GM12872 (cell line): ENCODE results near the gene ADAMTSL1.

ENCODE experiments used
- TF ChIP-seq, protein P1 (sequence below): IDR thresholded peaks from 3 replicates; pipeline ENCODE4 v1.5.1; 2011; ENCODE audit warnings: low read depth, mild to moderate bottlenecking, low read length, moderate library complexity; ENCODE audit not compliant: insufficient read depth

ADAMTSL1 gene

DNA sequence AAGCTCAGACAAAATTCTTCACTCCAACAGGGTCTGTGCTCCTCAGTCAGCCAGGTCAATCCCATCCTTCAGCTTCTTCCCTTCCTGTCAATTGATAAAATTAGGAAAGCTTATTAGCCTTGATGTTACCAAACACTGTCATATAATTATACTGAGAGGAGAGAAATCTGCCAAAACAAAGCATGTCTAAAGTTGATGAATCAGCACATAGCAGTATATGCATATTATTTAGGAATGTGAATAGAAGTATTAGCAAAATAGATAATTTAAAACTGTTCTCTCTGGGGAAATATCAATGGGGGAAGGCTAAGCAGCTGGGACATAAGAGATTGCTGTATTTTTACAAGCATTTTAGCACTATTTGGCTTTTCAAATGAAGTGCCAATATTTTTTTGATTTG is 451.9 kb downstream of the ADAMTSL1 start:
- TF ChIP-seq, protein P1, sequence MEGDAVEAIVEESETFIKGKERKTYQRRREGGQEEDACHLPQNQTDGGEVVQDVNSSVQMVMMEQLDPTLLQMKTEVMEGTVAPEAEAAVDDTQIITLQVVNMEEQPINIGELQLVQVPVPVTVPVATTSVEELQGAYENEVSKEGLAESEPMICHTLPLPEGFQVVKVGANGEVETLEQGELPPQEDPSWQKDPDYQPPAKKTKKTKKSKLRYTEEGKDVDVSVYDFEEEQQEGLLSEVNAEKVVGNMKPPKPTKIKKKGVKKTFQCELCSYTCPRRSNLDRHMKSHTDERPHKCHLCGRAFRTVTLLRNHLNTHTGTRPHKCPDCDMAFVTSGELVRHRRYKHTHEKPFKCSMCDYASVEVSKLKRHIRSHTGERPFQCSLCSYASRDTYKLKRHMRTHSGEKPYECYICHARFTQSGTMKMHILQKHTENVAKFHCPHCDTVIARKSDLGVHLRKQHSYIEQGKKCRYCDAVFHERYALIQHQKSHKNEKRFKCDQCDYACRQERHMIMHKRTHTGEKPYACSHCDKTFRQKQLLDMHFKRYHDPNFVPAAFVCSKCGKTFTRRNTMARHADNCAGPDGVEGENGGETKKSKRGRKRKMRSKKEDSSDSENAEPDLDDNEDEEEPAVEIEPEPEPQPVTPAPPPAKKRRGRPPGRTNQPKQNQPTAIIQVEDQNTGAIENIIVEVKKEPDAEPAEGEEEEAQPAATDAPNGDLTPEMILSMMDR = no peak

- TF ChIP-seq, protein P1 = no peak
Observed at GRCh38 chr9:18926513-18926912, 452.6 kb downstream of the ADAMTSL1 start.

GRCh38 chr9:18928711-18929110 is 454.8 kb downstream of the ADAMTSL1 start:
- TF ChIP-seq, protein P1 = no peak

GRCh38 chr9:18935541-18935940 is 461.6 kb downstream of the ADAMTSL1 start:
- TF ChIP-seq, protein P1 = no peak

DNA sequence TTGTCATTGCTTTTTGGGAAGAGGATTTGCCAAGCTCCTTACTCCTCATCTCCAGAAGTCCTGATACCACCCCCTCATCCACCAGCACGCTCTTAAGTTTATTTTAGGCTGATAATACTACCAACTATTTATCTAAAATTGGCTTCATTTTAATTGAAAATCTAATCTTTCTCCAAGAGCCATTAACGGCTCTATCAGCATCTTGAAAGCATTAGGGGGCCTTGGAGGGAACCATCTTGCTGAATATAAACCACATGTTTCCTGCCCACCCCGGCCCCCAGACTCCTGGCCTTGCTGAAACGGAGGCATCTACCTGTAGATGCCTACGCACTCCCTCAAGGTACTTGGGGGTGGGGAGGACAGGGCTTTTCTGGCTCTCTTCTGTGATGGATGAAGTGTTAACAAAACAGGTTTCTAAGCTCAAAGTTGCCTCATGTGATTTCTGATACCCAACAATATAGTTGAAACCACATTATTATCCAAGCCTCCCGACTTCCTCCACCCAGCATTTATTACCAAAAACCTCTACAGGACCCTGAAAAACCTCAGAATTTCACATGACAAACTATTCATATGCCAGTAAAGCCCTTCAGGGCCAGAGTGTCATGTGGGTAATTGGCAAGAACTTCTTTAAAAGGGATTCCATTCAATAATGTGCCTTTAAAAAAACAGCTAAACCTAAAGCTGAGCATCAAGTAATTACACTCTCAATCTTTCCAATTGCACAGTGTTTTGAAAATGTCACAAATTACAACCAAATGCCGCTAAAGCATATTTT is 462.3 kb downstream of the ADAMTSL1 start:
- TF ChIP-seq, protein P1 = no peak

DNA sequence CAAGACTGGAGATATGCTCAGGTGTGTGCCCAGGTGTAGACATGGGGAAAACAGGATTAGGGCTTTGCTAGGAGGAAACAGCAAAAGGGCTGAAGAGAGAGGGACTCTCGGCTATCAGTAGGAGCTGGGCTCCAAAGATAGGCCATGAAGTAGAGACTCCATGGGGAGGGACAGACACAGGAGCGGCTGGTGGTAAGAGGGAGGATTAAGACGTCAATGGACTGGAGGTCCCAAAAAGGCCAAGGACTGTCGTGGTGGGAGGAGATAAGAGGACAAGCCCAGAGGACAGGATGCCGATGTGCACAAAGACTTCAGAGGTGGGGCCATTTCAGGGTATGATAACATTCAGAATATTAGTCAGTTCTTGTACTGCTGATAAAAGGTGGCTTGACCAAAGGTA is 466.0 kb downstream of the ADAMTSL1 start:
- TF ChIP-seq, protein P1 = no peak

GRCh38 chr9:18941060-18941740 is 467.2 kb downstream of the ADAMTSL1 start:
- TF ChIP-seq, protein P1 = no peak
